ENCODE data around the gene ADGRL1. TPM values are rescaled to one million over a fixed set of nuclear protein-coding genes. Genes with fewer than 3 reads are reported as not detected.

Gene ADGRL1
- total RNA-seq, 2 experiments from 2014 or later, result 2.6 to 8.2 TPM

- TF ChIP-seq EZH2phosphoT487 (IDR thresholded peaks at IDR 0.05; ENCODE audit: borderline replicate concordance, low read depth, low read length) (no peak), CTCF (conservative IDR thresholded peaks at IDR 0.05; ENCODE audit: low read length) (no peak)
- ChIA-PET POLR2A (interaction anchor here (0.6 kb wide), 1 partner anchor 30 kb away, joined by 3 read pairs; no protein-coding TSS in a partner anchor), CTCF (ENCODE audit: unreplicated experiment) (no interaction called here)
- H4K20me1 ChIP-seq (ENCODE audit: insufficient read depth, low read length), result peaks cover 6% of the 10 kb centered on the region; the same call in 1 of the 2 replicates
- no peaks in the 10 kb centered on the region for H3K9me2 ChIP-seq (ENCODE audit: insufficient read depth, low read length)
- H3K27ac ChIP-seq (ENCODE audit: low read depth, low read length, poor library complexity, severe bottlenecking), result peak overlapping the region; percentile 85
- H3K79me2 ChIP-seq (ENCODE audit: insufficient read depth, low read depth, low read length), result peaks cover 54% of the 10 kb centered on the region
- no TSS peak for BruUV-seq (replicated peaks)
- H3K4me1 ChIP-seq (ENCODE audit: insufficient read depth, low read length, poor library complexity, severe bottlenecking), result peaks cover 24% of the 10 kb centered on the region
- intact Hi-C loops (cut with micrococcal nuclease; ENCODE audit: unreplicated experiment), result loop anchor here (5.0 kb wide), 1 partner anchor 212 kb away; no protein-coding TSS in a partner anchor
- H3K9me3 ChIP-seq (ENCODE audit: low read length), result no peaks in the 10 kb centered on the region
- H3K36me3 ChIP-seq (ENCODE audit: insufficient read depth, low read length), result peaks cover 29% of the 10 kb centered on the region
- DNase-seq (ENCODE audit: low spot score), result no peak
- H2AFZ ChIP-seq (ENCODE audit: low read length), result no peak overlapping the region
- H3K4me3 ChIP-seq (ENCODE audit: low read depth, low read length, poor library complexity, severe bottlenecking), result peak overlapping the region; percentile 91
- peak overlapping the region; percentile 82 for H3K4me2 ChIP-seq (ENCODE audit: low read length)
Measured at GRCh38 chr19:14135355-14135754, 70.6 kb downstream of the ADGRL1 start.

GRCh38 chr19:14127929-14128509 lies 78.0 kb downstream of the ADGRL1 start:
- Histone ChIP-seq H3K9me3 (ENCODE audit: low read length) (no peaks in the 10 kb centered on the region), H2AFZ (ENCODE audit: low read length) (no peak overlapping the region)
- POLR2A ChIA-PET, result no interaction called here

More at GRCh38 chr19:14127929-14128509, 78.0 kb downstream of the ADGRL1 start:
- Histone ChIP-seq H3K4me1 (ENCODE audit: insufficient read depth, low read length, poor library complexity, severe bottlenecking) (peaks cover 35% of the 10 kb centered on the region), H3K4me2 (ENCODE audit: low read length) (peak overlapping the region; percentile 49), H3K4me3 (ENCODE audit: low read depth, low read length, poor library complexity, severe bottlenecking) (peak overlapping the region; percentile 15), H3K36me3 (ENCODE audit: insufficient read depth, low read length) (peaks cover 83% of the 10 kb centered on the region), H3K27ac (ENCODE audit: low read depth, low read length, poor library complexity, severe bottlenecking) (peak overlapping the region; percentile 73), H3K9me2 (ENCODE audit: insufficient read depth, low read length) (no peaks in the 10 kb centered on the region), H4K20me1 (ENCODE audit: insufficient read depth, low read length) (no peaks in the 10 kb centered on the region; the same call in 1 of the 2 replicates), H3K79me2 (ENCODE audit: insufficient read depth, low read depth, low read length) (peaks cover 27% of the 10 kb centered on the region)
- peak; percentile 67 for DNase-seq (ENCODE audit: low spot score)
- CTCF ChIA-PET (ENCODE audit: unreplicated experiment), result interaction anchor here (0.6 kb wide), 1 partner anchor 71 kb away, joined by 3 read pairs; no protein-coding TSS in a partner anchor
- BruUV-seq (replicated peaks), result no TSS peak
- intact Hi-C loops (cut with micrococcal nuclease; ENCODE audit: unreplicated experiment), result no loop called here
- TF ChIP-seq EZH2phosphoT487 (IDR thresholded peaks at IDR 0.05; ENCODE audit: borderline replicate concordance, low read depth, low read length) (no peak), CTCF (conservative IDR thresholded peaks at IDR 0.05; ENCODE audit: low read length) (no peak)

Data from OCI-LY7 (cell line).